ENCODE measurements around the gene ARNT2.

- TF ChIP-seq YY1 (IDR thresholded peaks at IDR 0.05; ENCODE audit: insufficient read depth, insufficient read length) (no peak), SUZ12 (IDR thresholded peaks at IDR 0.05; ENCODE audit: extremely low read depth, insufficient read depth, insufficient read length) (no peak), ZNF274 (IDR thresholded peaks at IDR 0.05; ENCODE audit: low read depth, low read length) (no peak)
Observed at GRCh38 chr15:80479191-80479590, 75.0 kb downstream of the ARNT2 start.

Data from NT2/D1 (cell line).